Adrenal gland (tissue), 5 donors: ENCODE measurements around the gene PLPP4.

Experiments
- CTCF ChIP-seq, 6 experiments: fragments of 450-650 bp in 4 of 6; fragments of 200-600 bp in 2 of 6; sonication (generic) in 1 of 6; IDR thresholded peaks; 1 replicate in 5 of 6; 2 replicates in 1 of 6; pipeline versions ENCODE4 v1.5.1 to v1.8.0; 2016 to 2021; ENCODE audit warnings: antibody characterized with exemption in 6 of 6, mild to moderate bottlenecking in 2 of 6, moderate library complexity in 1 of 6
- POLR2A ChIP-seq, 2 donors: fragments of 450-650 bp; IDR thresholded peaks; one replicate each; pipeline ENCODE4 v1.6.1; 2017; ENCODE audit warnings: antibody characterized with exemption in 2 of 2, mild to moderate bottlenecking in 2 of 2, moderate library complexity in 1 of 2
- donor health status: DM: no; HTN: no; CAD: no.

DNA sequence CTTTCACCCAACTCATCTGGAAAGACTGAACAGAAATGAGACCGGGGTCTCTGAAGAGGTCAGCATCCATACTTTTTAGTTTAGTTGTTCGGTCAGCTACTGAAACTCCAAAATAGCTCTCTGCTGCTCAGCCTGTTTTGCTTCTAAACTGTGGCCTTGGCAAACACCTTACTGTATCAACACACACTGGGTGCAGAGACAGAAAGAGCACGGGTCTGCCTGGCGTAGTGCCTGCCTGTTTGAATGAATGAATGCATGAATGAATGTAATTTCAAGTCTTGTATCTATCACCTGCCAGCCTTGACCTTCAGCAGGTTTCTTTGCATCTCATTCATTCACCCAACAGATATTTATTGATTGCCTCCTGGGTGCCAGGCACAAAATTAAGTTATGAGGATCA, 98.4 kb downstream of the PLPP4 start:
- TF ChIP-seq CTCF (IDR thresholded peaks at IDR 0.05) (no peak), POLR2A (IDR thresholded peaks at IDR 0.05) (no peak)
